H54 (cell line): ENCODE results near the gene NKTR.

Experiments used
- DNase-seq: peaks from one replicate; pipeline ENCODE4 v3.0.0; 2011; ENCODE audit warnings: low spot score, mixed read lengths; ENCODE audit not compliant: insufficient read length
- FAIRE-seq: peaks from 3 replicates; lab custom pipeline; 2011; peaks lifted over from hg19 to GRCh38; lab: Jason Lieb, UNC
- POLR2A ChIP-seq: IDR thresholded peaks from 2 replicates; pipeline ENCODE4 v1.6.1; 2011; ENCODE audit warnings: low read depth, mild to moderate bottlenecking, low read length

The NKTR gene

DNA sequence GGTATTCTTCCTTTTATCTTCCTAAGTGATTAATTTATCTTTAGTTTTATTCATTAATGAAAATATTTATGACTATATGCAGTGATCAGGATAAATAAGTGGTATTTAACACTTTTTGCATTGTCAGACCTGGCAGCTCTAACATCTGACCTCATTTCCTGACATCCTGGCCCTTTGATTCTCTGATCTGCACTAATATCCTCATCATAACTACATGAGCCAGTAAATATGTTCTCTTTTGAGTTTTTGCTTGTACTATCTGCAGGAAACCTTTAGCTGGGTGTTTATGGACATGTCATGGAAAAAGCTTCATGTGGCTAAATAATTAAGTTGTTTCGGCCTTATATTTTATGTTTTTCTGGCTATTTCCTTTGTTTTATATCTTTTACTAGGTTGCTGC, 10.5 kb downstream of the NKTR start:
- FAIRE-seq (peak; percentile 38), DNase-seq (no peak)
- TF ChIP-seq POLR2A: no peak

DNA sequence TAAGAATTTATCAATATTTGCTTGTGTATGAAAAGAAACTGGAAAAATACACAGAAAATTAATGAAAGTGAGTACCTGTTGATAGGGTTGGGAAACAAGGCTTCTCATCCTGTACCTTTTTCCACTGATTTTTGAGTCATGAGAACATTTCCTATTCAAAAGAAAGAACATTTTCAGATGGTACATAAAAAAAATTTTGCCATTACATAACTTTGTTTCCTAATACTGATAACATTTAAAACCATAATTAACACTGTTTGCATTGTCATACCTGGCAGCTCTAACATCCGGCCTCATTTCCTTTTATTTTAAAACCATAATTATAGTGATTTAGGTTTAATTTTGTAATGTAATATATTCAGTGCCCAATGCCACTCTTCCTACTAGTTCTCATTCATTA, 11.7 kb downstream of the NKTR start:
- FAIRE-seq (no peak), DNase-seq (no peak)
- TF ChIP-seq POLR2A: no peak

DNA sequence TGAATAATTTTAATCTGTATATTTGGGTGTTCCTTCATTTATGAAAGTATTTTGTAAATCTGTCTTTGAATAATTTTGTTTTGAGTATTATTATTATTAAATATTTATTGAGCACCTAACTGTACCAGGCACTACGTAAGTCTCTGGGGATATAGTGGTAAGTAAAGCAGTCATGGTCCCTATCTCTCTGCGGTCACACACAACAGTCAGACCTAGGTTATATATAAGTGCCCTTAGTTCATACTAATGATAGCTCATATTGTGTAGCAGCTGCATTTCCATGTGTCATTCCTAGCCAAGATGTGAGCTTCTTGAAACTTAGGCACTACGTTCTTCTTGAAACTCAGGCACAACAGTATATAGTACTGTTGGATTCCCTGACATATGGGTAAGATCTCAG, 12.4 kb downstream of the NKTR start:
- FAIRE-seq (no peak), DNase-seq (no peak)
- TF ChIP-seq POLR2A: no peak

DNA sequence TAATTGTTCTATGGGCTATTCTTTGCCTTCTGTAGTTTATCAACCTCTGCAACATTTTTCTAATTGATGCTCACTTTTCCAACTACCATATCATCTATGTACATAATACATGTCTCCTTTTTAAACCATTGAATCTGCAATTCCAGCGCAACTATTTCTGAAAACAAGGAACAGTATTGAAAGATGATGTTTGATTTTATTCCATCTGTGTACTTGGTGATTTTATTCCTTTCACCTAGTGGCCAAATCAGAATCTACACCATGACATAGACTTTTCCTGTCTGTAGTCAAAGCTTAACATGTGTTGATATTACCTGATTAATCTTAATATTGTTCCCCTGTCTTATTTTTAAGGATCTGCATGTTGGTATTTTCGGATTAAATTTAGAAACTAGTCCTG, 13.0 kb downstream of the NKTR start:
- FAIRE-seq (peak; percentile 86), DNase-seq (no peak)

DNA sequence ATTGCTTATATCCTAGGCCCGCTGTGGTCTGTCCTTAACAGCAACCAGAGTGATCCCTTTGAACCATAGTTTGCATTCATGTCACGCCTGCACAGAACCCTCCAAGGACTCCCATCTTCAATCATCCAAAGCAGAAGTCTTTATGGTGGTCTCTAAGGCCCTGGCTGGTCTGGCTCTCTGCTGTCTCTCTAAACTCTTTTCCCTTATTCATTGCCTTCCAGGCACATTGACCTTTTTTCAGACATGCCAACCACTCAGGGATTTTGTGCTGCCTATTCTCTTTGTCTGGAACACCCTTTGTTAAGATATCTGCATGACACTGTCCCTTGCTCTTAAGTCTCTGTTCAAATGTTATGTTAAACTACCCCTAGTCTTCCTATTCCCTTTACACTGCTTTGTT, 31.1 kb downstream of the NKTR start:
- peak; percentile 58 for FAIRE-seq
- TF ChIP-seq POLR2A: no peak
- no peak for DNase-seq

More for the DNA sequence above, 13.0 kb downstream of the NKTR start:
- TF ChIP-seq POLR2A: no peak

DNA sequence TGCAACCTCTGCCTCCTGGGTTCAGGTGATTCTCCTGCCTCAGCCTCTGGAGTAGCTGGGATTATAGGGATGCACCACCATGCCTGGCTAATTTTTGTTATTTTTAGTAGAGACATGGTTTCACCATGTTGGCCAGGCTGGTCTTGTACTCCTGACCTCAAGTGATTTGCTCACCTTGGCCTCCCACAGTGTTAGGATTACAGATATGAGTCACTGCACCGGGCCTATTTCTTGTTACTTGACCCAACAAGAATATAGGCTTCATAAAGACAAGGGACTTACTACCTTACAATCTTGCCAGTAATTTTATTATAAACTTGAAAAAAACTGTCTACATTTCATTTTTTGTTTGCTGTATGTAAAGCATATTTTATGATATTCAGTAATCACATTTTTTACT, 31.7 kb downstream of the NKTR start:
- DNase-seq (no peak), FAIRE-seq (peak; percentile 92)
- no peak for TF ChIP-seq POLR2A

DNA sequence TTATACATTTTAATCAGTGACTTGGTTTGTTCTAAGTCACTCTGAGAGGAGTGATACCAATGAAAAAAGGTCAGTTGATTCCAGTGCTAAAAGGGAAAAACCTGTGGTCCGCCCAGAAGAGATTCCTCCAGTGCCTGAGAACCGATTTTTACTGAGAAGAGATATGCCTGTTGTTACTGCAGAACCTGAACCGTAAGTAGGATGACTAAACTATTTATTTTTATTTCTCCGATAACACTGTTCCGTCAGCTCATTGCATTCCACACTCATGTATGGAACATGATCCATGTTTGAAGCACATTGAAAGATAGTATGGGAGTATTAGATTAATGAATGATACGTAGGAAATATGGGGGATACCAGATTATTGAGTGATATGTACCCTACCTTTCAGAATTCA, 33.1 kb downstream of the NKTR start:
- DNase-seq: no peak
- no peak for TF ChIP-seq POLR2A
- no peak for FAIRE-seq

DNA sequence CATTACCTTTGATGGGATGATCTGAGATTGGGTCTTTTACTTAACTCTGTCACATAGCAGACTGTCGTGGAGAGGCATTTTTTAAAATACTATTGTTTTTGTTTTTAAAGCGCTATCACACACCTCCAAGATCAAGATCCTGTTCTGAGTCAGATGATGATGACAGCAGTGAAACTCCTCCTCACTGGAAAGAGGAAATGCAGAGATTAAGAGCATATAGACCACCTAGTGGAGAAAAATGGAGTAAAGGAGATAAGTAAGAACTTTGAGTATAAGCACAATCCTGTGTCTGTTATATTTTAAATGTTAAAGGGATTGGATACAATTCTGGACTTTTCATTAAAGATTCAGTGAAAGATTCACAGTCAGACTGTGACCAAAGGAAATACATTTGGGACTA, 34.6 kb downstream of the NKTR start:
- no peak for FAIRE-seq
- DNase-seq: no peak
- no peak for TF ChIP-seq POLR2A

DNA sequence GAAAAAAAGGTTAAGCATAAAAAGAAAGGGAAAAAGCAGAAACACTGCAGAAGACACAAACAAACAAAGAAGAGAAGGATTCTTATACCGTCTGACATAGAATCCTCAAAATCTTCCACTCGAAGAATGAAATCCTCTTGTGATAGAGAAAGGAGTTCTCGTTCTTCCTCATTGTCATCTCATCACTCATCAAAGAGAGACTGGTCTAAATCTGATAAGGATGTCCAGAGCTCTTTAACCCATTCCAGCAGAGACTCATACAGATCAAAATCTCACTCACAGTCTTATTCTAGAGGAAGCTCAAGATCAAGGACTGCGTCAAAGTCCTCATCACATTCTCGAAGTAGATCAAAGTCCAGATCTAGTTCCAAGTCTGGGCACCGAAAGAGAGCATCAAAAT, 36.5 kb downstream of the NKTR start:
- DNase-seq (no peak), FAIRE-seq (no peak)
- no peak for TF ChIP-seq POLR2A

DNA sequence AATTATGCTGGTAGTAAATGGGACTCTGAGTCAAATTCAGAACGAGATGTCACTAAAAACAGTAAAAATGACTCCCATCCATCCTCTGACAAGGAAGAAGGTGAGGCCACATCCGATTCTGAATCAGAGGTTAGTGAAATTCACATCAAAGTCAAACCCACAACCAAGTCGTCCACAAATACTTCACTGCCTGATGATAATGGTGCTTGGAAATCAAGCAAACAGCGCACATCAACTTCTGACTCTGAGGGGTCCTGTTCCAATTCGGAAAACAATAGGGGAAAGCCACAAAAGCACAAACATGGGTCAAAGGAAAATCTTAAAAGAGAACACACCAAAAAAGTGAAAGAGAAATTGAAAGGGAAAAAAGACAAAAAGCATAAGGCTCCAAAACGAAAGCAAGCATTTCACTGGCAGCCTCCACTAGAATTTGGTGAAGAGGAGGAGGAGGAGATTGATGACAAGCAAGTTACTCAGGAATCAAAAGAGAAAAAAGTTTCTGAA, 37.9 kb downstream of the NKTR start:
- TF ChIP-seq POLR2A: no peak
- FAIRE-seq (no peak), DNase-seq (no peak)

DNA sequence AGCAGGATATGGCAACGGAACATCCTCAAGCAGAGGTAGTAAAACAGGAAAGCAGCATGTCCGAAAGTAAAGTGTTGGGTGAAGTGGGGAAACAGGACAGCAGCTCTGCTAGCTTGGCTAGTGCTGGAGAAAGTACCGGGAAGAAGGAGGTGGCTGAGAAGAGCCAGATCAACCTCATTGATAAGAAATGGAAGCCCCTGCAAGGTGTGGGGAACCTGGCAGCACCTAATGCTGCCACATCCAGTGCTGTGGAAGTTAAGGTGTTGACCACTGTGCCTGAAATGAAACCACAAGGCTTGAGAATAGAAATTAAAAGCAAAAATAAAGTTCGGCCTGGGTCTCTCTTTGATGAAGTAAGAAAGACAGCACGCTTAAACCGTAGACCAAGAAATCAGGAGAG, 38.7 kb downstream of the NKTR start:
- FAIRE-seq (no peak), DNase-seq (no peak)
- TF ChIP-seq POLR2A: no peak

DNA sequence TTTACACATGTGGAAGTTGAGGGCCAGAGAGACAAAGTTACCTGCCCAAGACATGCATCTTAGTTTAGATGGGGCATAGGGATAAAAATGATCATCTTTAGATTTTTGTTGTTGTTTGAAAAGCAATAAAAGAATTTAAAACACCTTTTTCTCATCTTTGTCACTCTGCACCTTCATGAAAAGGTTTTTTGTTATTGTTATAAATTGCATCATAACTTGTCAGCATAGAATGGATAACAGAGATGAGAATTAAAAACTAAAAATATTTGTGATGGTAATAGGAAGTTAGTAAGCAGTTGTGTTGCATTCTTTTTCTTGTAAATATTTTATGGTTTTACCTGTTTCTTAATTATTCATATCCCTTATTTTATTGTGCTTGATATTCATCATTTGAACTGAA, 39.6 kb downstream of the NKTR start:
- no peak for TF ChIP-seq POLR2A
- DNase-seq (no peak), FAIRE-seq (no peak)

DNA sequence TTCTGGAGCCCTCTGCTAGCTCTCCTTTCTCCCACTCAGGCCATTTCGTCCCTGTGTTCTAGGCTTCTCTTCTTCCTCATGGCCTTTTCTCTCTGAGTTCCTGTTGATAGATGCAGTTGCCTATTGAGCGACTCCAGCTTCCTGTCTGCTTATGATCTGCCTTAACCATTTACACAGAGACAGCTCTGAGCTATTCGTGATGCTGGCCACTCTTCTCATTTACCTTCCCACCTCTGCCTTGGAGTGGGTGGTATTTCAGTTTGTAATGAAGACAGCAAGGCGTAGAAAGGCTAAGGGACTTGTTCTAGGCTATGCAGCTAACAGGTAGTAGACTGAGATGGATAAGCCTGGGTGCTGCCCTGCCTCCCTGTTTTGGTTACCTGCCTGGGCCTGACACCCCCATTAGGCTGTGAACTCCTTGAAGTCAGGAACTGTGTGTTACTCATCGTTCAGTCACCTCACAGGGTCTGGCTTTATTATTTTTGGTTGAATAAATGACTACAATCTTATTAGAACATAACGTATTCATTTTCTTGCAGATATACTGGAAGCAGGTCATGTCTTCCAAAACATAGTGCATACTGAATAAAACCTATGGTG, 40.4 kb downstream of the NKTR start:
- FAIRE-seq (no peak), DNase-seq (no peak)
- TF ChIP-seq POLR2A: no peak

DNA sequence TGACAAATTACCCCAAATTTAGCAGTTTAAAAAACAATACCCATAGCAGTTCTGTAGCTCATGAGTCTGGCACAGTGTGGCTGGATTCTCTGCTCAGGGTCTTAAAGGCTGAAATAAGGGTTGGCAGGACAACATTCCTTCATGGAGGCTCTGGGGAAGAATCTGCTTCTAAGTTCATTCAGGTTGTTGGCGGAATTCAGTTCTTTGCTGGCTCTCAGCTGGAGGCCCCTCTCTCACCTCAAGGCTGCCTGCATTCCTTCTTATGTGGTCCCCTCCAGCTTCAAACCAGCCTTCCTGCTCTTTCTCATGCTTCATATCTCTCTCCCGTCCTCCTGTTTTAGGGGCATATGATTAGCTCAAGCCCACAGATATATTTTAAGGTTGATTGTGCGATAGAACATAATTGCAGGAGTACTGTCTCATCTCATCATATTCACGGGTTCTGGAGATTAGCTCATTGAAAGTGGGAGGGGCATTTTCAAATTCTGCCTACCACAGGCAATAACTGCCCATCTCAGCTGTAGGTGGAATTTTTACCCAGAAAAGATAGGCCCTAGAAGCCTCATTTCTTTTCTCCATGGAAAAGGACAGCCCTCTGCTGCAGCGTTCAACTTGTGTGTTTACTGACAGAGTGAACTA, 47.5 kb downstream of the NKTR start:
- FAIRE-seq (no peak), DNase-seq (no peak)
- TF ChIP-seq POLR2A: no peak

DNA sequence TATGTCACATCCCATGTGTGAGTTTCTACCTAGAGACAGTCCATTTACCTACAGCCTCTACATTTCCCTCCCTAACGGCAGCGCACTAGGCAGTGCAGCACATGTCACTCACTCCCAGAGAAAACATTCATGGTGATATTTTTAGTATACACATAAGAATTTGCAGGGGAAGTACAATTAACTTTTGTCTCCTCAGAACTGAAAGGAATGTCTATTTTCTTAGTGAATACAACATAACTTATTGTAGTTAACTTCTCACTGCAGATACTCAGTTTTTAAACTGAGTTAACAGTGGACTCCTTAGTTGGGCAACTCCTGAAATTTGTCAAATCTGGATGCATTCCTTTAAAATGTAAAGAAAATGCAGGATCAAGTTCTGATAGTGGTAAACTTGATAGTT, 48.5 kb downstream of the NKTR start:
- DNase-seq (no peak), FAIRE-seq (no peak)
- TF ChIP-seq POLR2A: no peak

DNA sequence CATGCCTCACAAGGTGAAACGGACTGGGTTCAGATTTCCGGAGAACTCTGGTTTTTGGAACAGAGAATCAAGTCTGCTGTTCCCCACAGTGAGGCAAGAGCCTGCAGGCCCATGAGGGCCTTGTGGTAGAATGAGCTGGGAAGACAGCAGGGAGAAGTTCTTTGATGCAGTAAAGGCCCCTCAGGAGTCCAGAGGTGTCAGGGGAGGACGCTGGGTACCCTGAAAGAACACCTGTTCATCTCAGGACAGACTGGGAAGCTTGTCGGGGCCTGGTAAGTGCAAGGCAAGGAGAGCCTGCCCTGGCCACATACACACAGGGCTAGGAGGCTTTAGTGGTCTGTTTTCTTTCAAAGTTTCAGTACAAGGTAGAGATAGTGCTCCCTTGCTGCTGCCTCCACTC, 49.3 kb downstream of the NKTR start:
- DNase-seq (no peak), FAIRE-seq (no peak)
- TF ChIP-seq POLR2A: no peak
